HEK293 (cell line): ENCODE results near the gene SCIN.

Experiments used
- CTCF ChIA-PET: fragments of 350-600 bp; formaldehyde crosslinking; extraction: SDS; loops from one replicate; lab custom pipeline; 2021; ENCODE audit warnings: antibody characterized with exemption; lab: Yijun Ruan, JAX
- POLR2A ChIA-PET: fragments of 300-600 bp; formaldehyde crosslinking; extraction: SDS; loops from one replicate; lab custom pipeline; 2020; ENCODE audit warnings: antibody characterized with exemption, inconsistent platforms; lab: Yijun Ruan, JAX
- H3K27ac ChIP-seq: fragments of 200-500 bp; sonication (Bioruptor generic); 2 replicates; pipeline ENCODE4 v1.5.1; 2014; ENCODE audit warnings: low read depth, low read length, control low read depth, inconsistent platforms; ENCODE audit errors: extremely low read depth
- H3K36me3 ChIP-seq, 2 experiments: fragments of 200-500 bp in 1 of 2; sonication (Bioruptor generic) in 1 of 2; 1 replicate in 1 of 2; 2 replicates in 1 of 2; pipeline ENCODE4 v1.5.1; 2014 to 2017; ENCODE audit warnings: inconsistent platforms in 2 of 2, low read length in 2 of 2; ENCODE audit not compliant: control insufficient read depth in 2 of 2, insufficient read depth in 1 of 2
- H3K4me1 ChIP-seq: fragments of 200-500 bp; sonication (Bioruptor generic); 2 replicates; pipeline ENCODE4 v1.5.1; 2014; ENCODE audit warnings: mild to moderate bottlenecking, low read length, inconsistent platforms; ENCODE audit not compliant: control insufficient read depth, insufficient read depth
- H3K4me3 ChIP-seq: 2 replicates; pipeline ENCODE4 v1.5.1; 2011; ENCODE audit warnings: low read depth, mild to moderate bottlenecking, control low read depth, low read length, moderate library complexity
- H3K9me3 ChIP-seq: fragments of 200-500 bp; sonication (Bioruptor generic); 2 replicates; pipeline ENCODE4 v1.5.1; 2014; ENCODE audit warnings: low read depth, low read length, inconsistent platforms; ENCODE audit not compliant: control insufficient read depth, insufficient read depth
- GLI4 ChIP-seq: fragments of 450-650 bp; formaldehyde crosslinking; IDR thresholded peaks from 2 replicates; pipeline ENCODE4 v1.5.1; 2016; ENCODE audit warnings: missing biosample characterization, missing genetic modification characterization
- KLF16 ChIP-seq: fragments of 450-650 bp; formaldehyde crosslinking; IDR thresholded peaks from 2 replicates; pipeline ENCODE4 v1.5.1; 2017; ENCODE audit warnings: missing biosample characterization, missing genetic modification characterization
- OSR2 ChIP-seq: fragments of 450-650 bp; formaldehyde crosslinking; IDR thresholded peaks from 2 replicates; pipeline ENCODE4 v1.5.1; 2016; ENCODE audit warnings: missing biosample characterization, missing genetic modification characterization
- RBAK ChIP-seq: fragments of 450-650 bp; formaldehyde crosslinking; IDR thresholded peaks from 2 replicates; pipeline ENCODE4 v1.5.1; 2016; ENCODE audit warnings: missing biosample characterization, missing genetic modification characterization
- SETDB1 ChIP-seq: IDR thresholded peaks from one replicate; pipeline ENCODE4 v1.6.1; 2017; ENCODE audit warnings: mild to moderate bottlenecking, low read length, moderate library complexity, mixed read lengths; ENCODE audit not compliant: insufficient read length
- ZBTB26 ChIP-seq: fragments of 450-650 bp; formaldehyde crosslinking; optimal IDR thresholded peaks from 2 replicates; pipeline ENCODE3; 2016; ENCODE audit warnings: missing biosample characterization, mild to moderate bottlenecking, missing genetic modification characterization
- ZBTB48 ChIP-seq: fragments of 450-650 bp; formaldehyde crosslinking; IDR thresholded peaks from 2 replicates; pipeline ENCODE4 v1.5.1; 2016; ENCODE audit warnings: missing biosample characterization, missing genetic modification characterization
- ZFP41 ChIP-seq: fragments of 450-650 bp; formaldehyde crosslinking; IDR thresholded peaks from 2 replicates; pipeline ENCODE4 v1.5.1; 2016; ENCODE audit warnings: missing biosample characterization, missing genetic modification characterization, borderline replicate concordance
- ZNF138 ChIP-seq: fragments of 450-650 bp; formaldehyde crosslinking; IDR thresholded peaks from 2 replicates; pipeline ENCODE4 v1.5.1; 2016; ENCODE audit warnings: missing biosample characterization, missing genetic modification characterization, borderline replicate concordance
- ZNF184 ChIP-seq: fragments of 450-650 bp; IDR thresholded peaks from 2 replicates; pipeline ENCODE4 v1.5.1; 2018; ENCODE audit warnings: missing biosample characterization, mild to moderate bottlenecking, missing genetic modification characterization
- ZNF423 ChIP-seq: fragments of 450-650 bp; formaldehyde crosslinking; IDR thresholded peaks from 2 replicates; pipeline ENCODE4 v1.5.1; 2016; ENCODE audit warnings: missing biosample characterization, missing genetic modification characterization
- ZNF548 ChIP-seq: fragments of 450-650 bp; formaldehyde crosslinking; IDR thresholded peaks from 2 replicates; pipeline ENCODE4 v1.5.1; 2016; ENCODE audit warnings: missing biosample characterization, missing genetic modification characterization
- ZNF626 ChIP-seq: fragments of 450-650 bp; sonication (Bioruptor Pico); formaldehyde crosslinking; IDR thresholded peaks from 2 replicates; pipeline ENCODE4 v1.5.1; 2018; ENCODE audit warnings: missing biosample characterization, missing genetic modification characterization, inconsistent platforms
- ZNF768 ChIP-seq: fragments of 450-650 bp; formaldehyde crosslinking; IDR thresholded peaks from 2 replicates; pipeline ENCODE4 v1.5.1; 2018; ENCODE audit warnings: missing biosample characterization, mild to moderate bottlenecking, missing genetic modification characterization
- ZXDB ChIP-seq: fragments of 450-650 bp; formaldehyde crosslinking; IDR thresholded peaks from 2 replicates; pipeline ENCODE4 v1.5.1; 2016; ENCODE audit warnings: missing biosample characterization, missing genetic modification characterization
- TF ChIP-seq, protein P1 (sequence below): fragments of 450-650 bp; IDR thresholded peaks from 2 replicates; pipeline ENCODE4 v1.5.1; 2018; ENCODE audit warnings: missing biosample characterization, mild to moderate bottlenecking, missing genetic modification characterization
- TF ChIP-seq, protein P2 (sequence below): fragments of 450-650 bp; formaldehyde crosslinking; IDR thresholded peaks from 2 replicates; pipeline ENCODE4 v1.5.1; 2017; ENCODE audit warnings: missing biosample characterization, missing genetic modification characterization
- TF ChIP-seq, protein P3 (sequence below): fragments of 450-650 bp; formaldehyde crosslinking; IDR thresholded peaks from 2 replicates; pipeline ENCODE4 v1.5.1; 2016; ENCODE audit warnings: missing biosample characterization, missing genetic modification characterization

Gene SCIN

GRCh38 chr7:12565873-12566272 lies 4.6 kb upstream of the SCIN start:
- no peaks in the 10 kb centered on the region for H3K9me3 ChIP-seq
- no peaks in the 10 kb centered on the region for H3K36me3 ChIP-seq
- H3K4me3 ChIP-seq, result no peak overlapping the region
- POLR2A ChIA-PET, result no interaction called here
- CTCF ChIA-PET, result interaction anchor here (1.0 kb wide), 1 partner anchor 41 kb away, joined by 3 read pairs; no protein-coding TSS in a partner anchor
- TF ChIP-seq, protein P1, sequence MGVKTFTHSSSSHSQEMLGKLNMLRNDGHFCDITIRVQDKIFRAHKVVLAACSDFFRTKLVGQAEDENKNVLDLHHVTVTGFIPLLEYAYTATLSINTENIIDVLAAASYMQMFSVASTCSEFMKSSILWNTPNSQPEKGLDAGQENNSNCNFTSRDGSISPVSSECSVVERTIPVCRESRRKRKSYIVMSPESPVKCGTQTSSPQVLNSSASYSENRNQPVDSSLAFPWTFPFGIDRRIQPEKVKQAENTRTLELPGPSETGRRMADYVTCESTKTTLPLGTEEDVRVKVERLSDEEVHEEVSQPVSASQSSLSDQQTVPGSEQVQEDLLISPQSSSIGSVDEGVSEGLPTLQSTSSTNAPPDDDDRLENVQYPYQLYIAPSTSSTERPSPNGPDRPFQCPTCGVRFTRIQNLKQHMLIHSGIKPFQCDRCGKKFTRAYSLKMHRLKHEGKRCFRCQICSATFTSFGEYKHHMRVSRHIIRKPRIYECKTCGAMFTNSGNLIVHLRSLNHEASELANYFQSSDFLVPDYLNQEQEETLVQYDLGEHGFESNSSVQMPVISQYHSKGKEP (tag by site-specific recombination), result no peak
- no peak for TF ChIP-seq OSR2 (tag by site-specific recombination)
- no peak for TF ChIP-seq GLI4 (tag by site-specific recombination)
- no peak for TF ChIP-seq KLF16 (tag by site-specific recombination)
- no peak for TF ChIP-seq ZNF626 (tag by site-specific recombination)
- TF ChIP-seq ZNF548 (tag by site-specific recombination), result no peak
- no peak for TF ChIP-seq ZBTB48 (tag by site-specific recombination)
- TF ChIP-seq ZNF138 (tag by site-specific recombination), result no peak
- no peak for TF ChIP-seq RBAK (tag by site-specific recombination)
- TF ChIP-seq, protein P2, sequence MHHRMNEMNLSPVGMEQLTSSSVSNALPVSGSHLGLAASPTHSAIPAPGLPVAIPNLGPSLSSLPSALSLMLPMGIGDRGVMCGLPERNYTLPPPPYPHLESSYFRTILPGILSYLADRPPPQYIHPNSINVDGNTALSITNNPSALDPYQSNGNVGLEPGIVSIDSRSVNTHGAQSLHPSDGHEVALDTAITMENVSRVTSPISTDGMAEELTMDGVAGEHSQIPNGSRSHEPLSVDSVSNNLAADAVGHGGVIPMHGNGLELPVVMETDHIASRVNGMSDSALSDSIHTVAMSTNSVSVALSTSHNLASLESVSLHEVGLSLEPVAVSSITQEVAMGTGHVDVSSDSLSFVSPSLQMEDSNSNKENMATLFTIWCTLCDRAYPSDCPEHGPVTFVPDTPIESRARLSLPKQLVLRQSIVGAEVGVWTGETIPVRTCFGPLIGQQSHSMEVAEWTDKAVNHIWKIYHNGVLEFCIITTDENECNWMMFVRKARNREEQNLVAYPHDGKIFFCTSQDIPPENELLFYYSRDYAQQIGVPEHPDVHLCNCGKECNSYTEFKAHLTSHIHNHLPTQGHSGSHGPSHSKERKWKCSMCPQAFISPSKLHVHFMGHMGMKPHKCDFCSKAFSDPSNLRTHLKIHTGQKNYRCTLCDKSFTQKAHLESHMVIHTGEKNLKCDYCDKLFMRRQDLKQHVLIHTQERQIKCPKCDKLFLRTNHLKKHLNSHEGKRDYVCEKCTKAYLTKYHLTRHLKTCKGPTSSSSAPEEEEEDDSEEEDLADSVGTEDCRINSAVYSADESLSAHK (tag by site-specific recombination), result no peak
- no peak for TF ChIP-seq ZXDB (tag by site-specific recombination)
- TF ChIP-seq SETDB1, result no peak
- TF ChIP-seq, all 188 proteins: peak for 0
- H3K4me1 ChIP-seq, result 0 out of 2 replicates have a peak, but pooled peaks cover 2% of the 10 kb centered on the region
- no peak overlapping the region for H3K27ac ChIP-seq

- H3K9me3 ChIP-seq, result no peaks in the 10 kb centered on the region
- 0 out of 2 replicates have a peak, but pooled peaks cover 2% of the 10 kb centered on the region for H3K4me1 ChIP-seq
- no peaks in the 10 kb centered on the region for H3K36me3 ChIP-seq
- no peak overlapping the region for H3K4me3 ChIP-seq
- ChIA-PET CTCF (interaction anchor here (0.6 to 1.3 kb wide), 4 partner anchors 10 to 48 kb away, joined by 3 to 6 read pairs (median 4); no protein-coding TSS in a partner anchor), POLR2A (no interaction called here)
- H3K27ac ChIP-seq, result no peak overlapping the region
- TF ChIP-seq ZBTB26 (tag by site-specific recombination), result no peak
- TF ChIP-seq ZNF423 (tag by site-specific recombination), result no peak
- TF ChIP-seq ZFP41 (tag by site-specific recombination), result no peak
- TF ChIP-seq, protein P3, sequence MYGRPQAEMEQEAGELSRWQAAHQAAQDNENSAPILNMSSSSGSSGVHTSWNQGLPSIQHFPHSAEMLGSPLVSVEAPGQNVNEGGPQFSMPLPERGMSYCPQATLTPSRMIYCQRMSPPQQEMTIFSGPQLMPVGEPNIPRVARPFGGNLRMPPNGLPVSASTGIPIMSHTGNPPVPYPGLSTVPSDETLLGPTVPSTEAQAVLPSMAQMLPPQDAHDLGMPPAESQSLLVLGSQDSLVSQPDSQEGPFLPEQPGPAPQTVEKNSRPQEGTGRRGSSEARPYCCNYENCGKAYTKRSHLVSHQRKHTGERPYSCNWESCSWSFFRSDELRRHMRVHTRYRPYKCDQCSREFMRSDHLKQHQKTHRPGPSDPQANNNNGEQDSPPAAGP, result no peak
- no peak for TF ChIP-seq ZNF768
- no peak for TF ChIP-seq ZNF184 (tag by site-specific recombination)
These were observed 3.5 kb upstream of the SCIN start for GRCh38 chr7:12567015-12567414.
